ENCODE data around the gene ABR.

DNA sequence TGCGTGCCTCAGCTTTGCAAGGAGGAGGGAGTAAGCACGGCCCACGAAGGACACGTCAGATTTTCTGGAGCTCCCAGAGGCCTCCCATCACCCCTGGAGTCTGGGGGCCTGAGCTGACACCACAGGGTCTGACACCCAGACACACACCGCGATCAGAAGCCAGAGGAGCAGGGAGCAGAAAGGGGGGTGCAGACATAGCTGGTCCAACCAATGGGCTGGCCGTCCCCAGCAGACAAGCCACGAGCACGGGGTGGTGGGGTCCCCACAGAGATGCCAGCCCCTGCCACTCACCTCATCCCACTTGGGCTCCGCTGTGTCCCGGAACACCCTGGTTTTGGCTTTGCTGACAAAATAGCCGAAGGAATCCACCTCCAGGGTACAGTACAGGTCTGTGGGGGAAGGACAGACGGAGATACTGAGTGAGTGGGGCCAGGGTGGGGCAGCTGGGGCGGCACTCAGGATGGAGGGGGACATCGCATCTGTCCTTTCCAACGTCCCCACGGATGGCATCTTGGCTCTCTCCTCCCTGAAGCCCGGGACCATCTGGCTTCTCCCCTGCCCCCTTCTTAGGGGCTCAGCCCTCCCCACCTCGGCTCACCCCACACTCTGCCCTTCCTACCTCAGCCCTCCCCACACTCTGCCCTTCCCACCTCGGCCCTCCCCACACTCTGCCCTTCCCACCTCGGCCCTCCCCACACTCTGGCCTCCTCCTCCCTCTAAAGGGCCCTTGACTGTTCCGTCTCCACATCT, 129.4 kb downstream of the ABR start:
- TF ChIP-seq, protein P1, sequence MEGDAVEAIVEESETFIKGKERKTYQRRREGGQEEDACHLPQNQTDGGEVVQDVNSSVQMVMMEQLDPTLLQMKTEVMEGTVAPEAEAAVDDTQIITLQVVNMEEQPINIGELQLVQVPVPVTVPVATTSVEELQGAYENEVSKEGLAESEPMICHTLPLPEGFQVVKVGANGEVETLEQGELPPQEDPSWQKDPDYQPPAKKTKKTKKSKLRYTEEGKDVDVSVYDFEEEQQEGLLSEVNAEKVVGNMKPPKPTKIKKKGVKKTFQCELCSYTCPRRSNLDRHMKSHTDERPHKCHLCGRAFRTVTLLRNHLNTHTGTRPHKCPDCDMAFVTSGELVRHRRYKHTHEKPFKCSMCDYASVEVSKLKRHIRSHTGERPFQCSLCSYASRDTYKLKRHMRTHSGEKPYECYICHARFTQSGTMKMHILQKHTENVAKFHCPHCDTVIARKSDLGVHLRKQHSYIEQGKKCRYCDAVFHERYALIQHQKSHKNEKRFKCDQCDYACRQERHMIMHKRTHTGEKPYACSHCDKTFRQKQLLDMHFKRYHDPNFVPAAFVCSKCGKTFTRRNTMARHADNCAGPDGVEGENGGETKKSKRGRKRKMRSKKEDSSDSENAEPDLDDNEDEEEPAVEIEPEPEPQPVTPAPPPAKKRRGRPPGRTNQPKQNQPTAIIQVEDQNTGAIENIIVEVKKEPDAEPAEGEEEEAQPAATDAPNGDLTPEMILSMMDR (IDR thresholded peaks at IDR 0.05; ENCODE audit: insufficient read depth, low read length): no peak
- TF ChIP-seq POLR2AphosphoS5 (IDR thresholded peaks at IDR 0.05; ENCODE audit: low read depth) (no peak), GABPA (IDR thresholded peaks at IDR 0.05; ENCODE audit: low read depth) (no peak)

All from HL-60 (cell line).